ENCODE results near the gene NAT8L.

- TF ChIP-seq EZH2 (IDR thresholded peaks at IDR 0.05; ENCODE audit: borderline replicate concordance, insufficient read depth, low read depth, low read length, poor library complexity, severe bottlenecking), result no peak
- TF ChIP-seq CTCF (IDR thresholded peaks at IDR 0.05), result no peak
Measured at GRCh38 chr4:2104556-2105345, 45.6 kb downstream of the NAT8L start.
